Heart left ventricle (tissue), 16 donors: Measurements from ENCODE around the gene LCE3C. TPM values are rescaled to one million over a fixed set of nuclear protein-coding genes. Genes with fewer than 3 reads are reported as not detected.

ENCODE experiments used
- ATAC-seq, 4 donors: fragments of 200-7000 bp; cut with Tn5 transposase; one replicate each; pipeline ENCODE4 v1.9.1; 2020 to 2022; ENCODE audit warnings: moderate library complexity in 4 of 4, mild to moderate bottlenecking in 3 of 4, moderate number of reproducible peaks in 1 of 4
- DNase-seq, 5 donors: peaks; one replicate each; pipeline ENCODE4 v3.0.0-alpha.2; 2020
- H3K27ac ChIP-seq, 12 donors: fragments of 200-600 bp; sonication (generic) in 4 of 12; one replicate each; pipeline versions ENCODE4 v1.5.0 to v1.8.0; 2016 to 2022; ENCODE audit warnings: mild to moderate bottlenecking in 2 of 12
- H3K27me3 ChIP-seq, 9 donors: fragments of 200-600 bp; sonication (generic) in 2 of 9; one replicate each; pipeline versions ENCODE4 v1.5.1 to v1.8.0; 2016 to 2022; ENCODE audit warnings: mild to moderate bottlenecking in 3 of 9
- H3K36me3 ChIP-seq, 9 donors: fragments of 200-600 bp; sonication (generic) in 2 of 9; one replicate each; pipeline versions ENCODE4 v1.5.0 to v1.8.0; 2018 to 2022; ENCODE audit warnings: mild to moderate bottlenecking in 2 of 9
- H3K4me1 ChIP-seq, 12 donors: fragments of 200-600 bp; sonication (generic) in 4 of 12; one replicate each; pipeline versions ENCODE4 v1.5.0 to v1.8.0; 2016 to 2022; ENCODE audit warnings: mild to moderate bottlenecking in 3 of 12
- H3K4me3 ChIP-seq, 12 donors: fragments of 200-600 bp; sonication (generic) in 4 of 12; one replicate each; pipeline versions ENCODE4 v1.5.0 to v1.8.0; 2017 to 2022; ENCODE audit warnings: mild to moderate bottlenecking in 9 of 12, moderate library complexity in 4 of 12
- H3K9me3 ChIP-seq, 12 donors: fragments of 200-600 bp; sonication (generic) in 4 of 12; one replicate each; pipeline versions ENCODE4 v1.5.0 to v1.8.0; 2016 to 2022; ENCODE audit warnings: mild to moderate bottlenecking in 1 of 12
- CTCF ChIP-seq, 12 donors: fragments of 200-600 bp; sonication (generic) in 4 of 12; IDR thresholded peaks; one replicate each; pipeline versions ENCODE4 v1.5.0 to v1.8.0; 2018 to 2022; ENCODE audit warnings: antibody characterized with exemption in 12 of 12, mild to moderate bottlenecking in 5 of 12
- POLR2A ChIP-seq, 2 donors: fragments of 450-650 bp; IDR thresholded peaks; one replicate each; pipeline ENCODE4 v1.6.1; 2017; ENCODE audit warnings: antibody characterized with exemption in 2 of 2, mild to moderate bottlenecking in 2 of 2, moderate library complexity in 2 of 2
- WGBS, 4 donors: extraction: QIAGEN DNeasy Blood & Tissue Kit in 2 of 4; methylation state at CpG; one replicate each; pipeline versions ENCODE4 v1.1.5 to v1.1.7; 2013 to 2018; 5-methylcytosine and 5-hydroxymethylcytosine counted together
- intact Hi-C, 10 donors: fragments of 100-400 bp; cut with DNase I; formaldehyde crosslinking; loops; one replicate each; pipeline versions ENCODE4 v1.11.1 to v1.14.2; 2022
- long read RNA-seq, 3 donors: library from polyadenylated mRNA; unstranded; transcript quantifications; one replicate each; pipeline ENCODE4 v2.0.0, GENCODE V29; 2020 to 2021
- polyA plus RNA-seq, 2 donors: library from polyadenylated mRNA; stranded (reverse); fragments of 200-250 nt; gene quantifications; one replicate each; pipeline ENCODE4 v1.2.3, GENCODE V29; 2013
- total RNA-seq, 9 donors: library from RNA; depleted of rRNA in 2 of 9; stranded (reverse); fragments of >200 nt in 2 of 9; fragmentation: NEBNext Ultra II Directional in 3 of 9; extraction: Animal tissue kit (Norgen Biotek cat#: 25700) in 3 of 9; gene quantifications; one replicate each; pipeline versions ENCODE4 v1.1.0 to v1.2.4, GENCODE V29; 2016 to 2023
- donor health status: ischemic (EF 13 %, LVEDD 7.1; RV severe dilation, severe dysfunction).
- donor health status: healthy with polysubstance abuse.
- donor health status: DM: no; HTN: yes; CAD: no.
- donor health status: DM: no; HTN: no; CAD: no.
- donor health status: ischemic (EF 25% LVEDD 6.9; RV normal size, moderate dysfunction).
- donor health status: ischemic (EF 25% LVEDD 5.7; RV mildly dilated, moderate dysfunction).
- donor health status: healthy.
- donor health status: DM: yes; HTN: yes; CAD: no.
- donor health status: ischemic (EF 35%, LVEDD 5.7; RV mildly dilated, moderate dysfunction).
- donor health status: nonischemic (EF 11% LVEDD 7.7; RV severe dilation, severe dysfunction).
- donor health status: DM: yes; HTN: yes; CAD: no.
- donor health status: PGD.
- donor health status: ischemic (EF 29% LVEDD 5.4; RV normal size, mild dysfunction).
- donor health status: nonischemic (EF 23%, LVEDD 6.1; RV moderate dilation, normal function).

Gene LCE3C
- not detected for total RNA-seq
- polyA plus RNA-seq = not detected
- long read RNA-seq, donor 1 = 0 reads
- long read RNA-seq, donor 2 = 0 reads
- long read RNA-seq, donor 3 = 0 reads

GRCh38 chr1:152599934-152600333 is at the start of gene LCE3C:
TSS of gene LCE3C (plus strand) at chr1:152600234. CDS start at chr1:152600732, 498 bp downstream.
- ATAC-seq = no peak
- 57 to 65% (median 60%) methylated on average over 4 of the region's 4 CpGs; no CpG with 5 or more reads in 1 of the 4 donors for WGBS, 4 donors
- Histone ChIP-seq H3K4me3 (no peak within 1 kb of the TSS), H3K27ac (no peak within 1 kb of the TSS), H3K4me1 (no peaks in the 10 kb centered on the region), H3K9me3 (peaks cover 0 to 15% (median 0%) of the 10 kb centered on the region in 12 donors), H3K36me3 (no peaks in the 10 kb centered on the region), H3K27me3 (no peaks in the 10 kb centered on the region)
- no peak for TF ChIP-seq CTCF (IDR thresholded peaks at IDR 0.05)
- TF ChIP-seq POLR2A (IDR thresholded peaks at IDR 0.05) = no peak
- intact Hi-C loops = no loop called here
- DNase-seq = no peak

DNA sequence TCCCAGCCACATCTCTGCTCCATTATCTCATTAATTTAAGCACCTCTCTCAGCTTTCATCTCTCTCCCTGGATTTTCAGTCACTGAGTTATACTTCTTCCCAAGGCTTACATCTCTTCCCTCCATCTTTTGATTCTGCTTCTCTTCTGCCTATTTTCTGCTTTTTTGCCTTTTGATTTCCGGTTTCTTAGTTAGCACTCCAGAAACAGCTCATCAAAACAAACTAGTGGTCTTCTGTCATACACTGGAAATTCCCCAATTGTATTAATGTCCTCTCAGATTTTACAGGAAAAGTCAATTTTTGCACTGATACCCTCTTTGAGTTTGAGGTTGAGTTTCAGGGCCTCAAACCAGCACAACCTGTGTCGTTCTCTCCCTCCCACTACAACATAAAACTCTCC is 34.9 kb upstream of the LCE3C start:
- H3K4me3 ChIP-seq = no peak overlapping the region
- WGBS, 4 donors = 47 to 60% (median 51%) methylated on average over 2 of the region's 2 CpGs

DNA sequence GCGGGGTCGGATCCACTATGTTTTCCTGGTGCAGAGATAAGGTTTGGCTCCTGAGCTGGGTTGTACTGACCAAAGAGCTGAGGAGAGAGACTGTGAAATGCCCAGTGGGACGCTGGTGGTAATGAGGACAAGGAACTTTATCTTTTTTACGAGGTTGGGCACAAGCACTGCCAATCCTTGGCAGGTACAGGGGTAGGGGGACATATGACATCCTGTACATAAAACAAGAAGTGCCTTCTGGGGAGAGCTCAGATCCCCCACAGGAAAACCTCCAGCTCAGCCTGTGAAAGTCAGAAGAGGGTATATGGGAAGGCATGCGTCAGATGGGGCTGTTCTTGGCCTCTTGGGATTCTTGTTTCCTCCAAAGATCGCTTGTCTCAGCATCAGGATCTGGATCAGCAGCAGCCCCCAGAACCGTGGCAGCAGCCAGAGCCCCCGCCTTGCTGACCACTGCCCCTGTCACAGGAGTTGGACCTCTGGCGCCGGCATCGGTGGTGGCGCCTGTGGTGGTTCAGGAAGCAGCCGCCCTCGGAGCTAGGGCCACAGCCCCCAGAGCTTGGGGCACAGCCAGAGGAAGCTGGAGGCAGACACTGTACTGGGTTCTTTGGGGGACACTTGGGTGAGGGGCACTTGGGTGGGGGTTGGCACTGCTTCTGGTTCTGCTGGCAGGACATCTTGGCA is 34.4 kb upstream of the LCE3C start:
- Histone ChIP-seq H3K27ac (no peak overlapping the region), H3K27me3 (no peaks in the 10 kb centered on the region), H3K4me1 (no peaks in the 10 kb centered on the region), H3K9me3 (peaks cover 0 to 33% (median 7%) of the 10 kb centered on the region in 12 donors), H3K4me3 (no peak overlapping the region), H3K36me3 (no peaks in the 10 kb centered on the region)
- WGBS, 4 donors = 76 to 80% (median 77%) methylated on average over 14 of the region's 14 CpGs
- intact Hi-C loops = no loop called here
- DNase-seq = no peak
- no peak for ATAC-seq
- TF ChIP-seq POLR2A (IDR thresholded peaks at IDR 0.05) = no peak
- no peak for TF ChIP-seq CTCF (IDR thresholded peaks at IDR 0.05)

More for the DNA sequence above, 34.9 kb upstream of the LCE3C start:
- Histone ChIP-seq H3K4me1 (no peaks in the 10 kb centered on the region), H3K27me3 (no peaks in the 10 kb centered on the region), H3K27ac (no peak overlapping the region), H3K36me3 (no peaks in the 10 kb centered on the region), H3K9me3 (peaks cover 0 to 28% (median 5%) of the 10 kb centered on the region in 12 donors)
- ATAC-seq (no peak), DNase-seq (no peak)
- intact Hi-C loops = no loop called here
- TF ChIP-seq POLR2A (IDR thresholded peaks at IDR 0.05) (no peak), CTCF (IDR thresholded peaks at IDR 0.05) (no peak)

GRCh38 chr1:152566681-152567080 is 33.4 kb upstream of the LCE3C start, which contains the start of gene LCE3E:
TSS of gene LCE3E (minus strand) at chr1:152566780. CDS start at chr1:152566208, 572 bp downstream.
- ATAC-seq (no peak), DNase-seq (no peak)
- Histone ChIP-seq H3K4me3 (no peak within 1 kb of the TSS), H3K9me3 (peaks cover 0 to 33% (median 7%) of the 10 kb centered on the region in 12 donors), H3K27ac (no peak within 1 kb of the TSS), H3K36me3 (no peaks in the 10 kb centered on the region), H3K4me1 (no peaks in the 10 kb centered on the region), H3K27me3 (no peaks in the 10 kb centered on the region)
- no peak for TF ChIP-seq POLR2A (IDR thresholded peaks at IDR 0.05)
- no peak for TF ChIP-seq CTCF (IDR thresholded peaks at IDR 0.05)
- 60 to 71% (median 65%) methylated on average over 1 of the region's 1 CpG for WGBS, 4 donors
- intact Hi-C loops = no loop called here
